Activated CD4-positive, alpha-beta T cell treated with anti-CD3 and anti-CD28 coated beads, Interleukin-2, amount 10 ng/mL, durations not matched to agents 24 days and 14 days (primary cell): ENCODE measurements around the gene ZNF534. TPM values are rescaled to one million over a fixed set of nuclear protein-coding genes. Genes with fewer than 3 reads are reported as not detected.
"Not testable (repeated sequence)": the region's sequence is repeated elsewhere in the genome, so short reads cannot be mapped to it uniquely, and the experiment has no call there.

Source experiments
- DNase-seq: peaks from one replicate; pipeline ENCODE4 v3.0.0; 2022
- H3K27ac Mint-ChIP-seq: one replicate; pipeline ENCODE4 v1.8.0; 2022; ENCODE audit warnings: mild to moderate bottlenecking, mixed read lengths
- H3K27me3 Mint-ChIP-seq: one replicate; pipeline ENCODE4 v1.8.0; 2022; ENCODE audit warnings: mixed read lengths
- H3K36me3 Mint-ChIP-seq: one replicate; pipeline ENCODE4 v1.8.0; 2022; ENCODE audit warnings: low read depth, mild to moderate bottlenecking, mixed read lengths
- H3K4me1 Mint-ChIP-seq: one replicate; pipeline ENCODE4 v1.8.0; 2021; ENCODE audit warnings: mixed read lengths
- H3K4me3 Mint-ChIP-seq: one replicate; pipeline ENCODE4 v1.8.0; 2022; ENCODE audit warnings: mild to moderate bottlenecking, moderate library complexity, mixed read lengths
- H3K9me3 Mint-ChIP-seq: one replicate; pipeline ENCODE4 v1.8.0; 2021; ENCODE audit warnings: mixed read lengths
- intact Hi-C: fragments of 100-400 bp; cut with micrococcal nuclease; formaldehyde crosslinking; loops from one replicate; pipeline ENCODE4 v1.15.1; 2023
- total RNA-seq: library from RNA; stranded (reverse); gene quantifications from 2 replicates; pipeline ENCODE4 v1.2.3, GENCODE V29; 2022

The ZNF534 gene
- total RNA-seq, 1 donor from 2014 or later: not detected

DNA sequence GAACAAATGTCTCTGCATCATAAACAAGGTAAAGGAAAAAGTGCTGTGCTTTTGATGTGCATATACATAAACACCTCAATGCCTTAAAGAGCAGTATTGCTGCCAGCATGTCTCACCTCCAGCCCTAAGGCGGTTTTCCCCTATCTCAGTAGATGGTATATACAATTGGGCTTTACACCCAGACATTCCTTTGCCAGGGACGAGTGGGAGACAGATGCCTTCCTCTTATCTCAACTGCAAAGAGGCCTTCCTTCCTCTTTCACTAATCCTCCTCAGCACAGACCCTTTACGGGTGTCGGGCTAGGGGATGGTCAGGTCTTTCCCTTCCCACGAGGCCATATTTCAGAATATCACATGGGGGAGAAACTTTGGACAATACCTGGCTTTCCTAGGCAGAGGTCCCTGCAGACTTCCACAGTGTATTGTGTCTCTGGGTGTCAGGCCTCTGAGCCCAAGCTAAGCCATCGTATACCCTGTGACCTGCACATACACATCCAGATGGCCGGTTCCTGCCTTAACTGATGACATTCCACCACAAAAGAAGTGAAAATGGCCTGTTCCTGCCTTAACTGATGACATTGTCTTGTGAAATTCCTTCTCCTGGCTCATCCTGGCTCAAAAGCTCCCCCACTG is 55.3 kb downstream of the ZNF534 start:
- H3K4me1 Mint-ChIP-seq, intact Hi-C loops, DNase-seq, H3K4me3 Mint-ChIP-seq, H3K36me3 Mint-ChIP-seq, H3K27ac Mint-ChIP-seq, H3K27me3 Mint-ChIP-seq: not testable (repeated sequence)
- H3K9me3 Mint-ChIP-seq: peaks cover 15% of the 10 kb centered on the region

GRCh38 chr19:52485064-52485463 is 56.1 kb downstream of the ZNF534 start:
- H3K36me3 Mint-ChIP-seq, intact Hi-C loops, H3K27ac Mint-ChIP-seq, H3K4me1 Mint-ChIP-seq, DNase-seq, H3K4me3 Mint-ChIP-seq, H3K27me3 Mint-ChIP-seq: not testable (repeated sequence)
- H3K9me3 Mint-ChIP-seq: peaks cover 15% of the 10 kb centered on the region

DNA sequence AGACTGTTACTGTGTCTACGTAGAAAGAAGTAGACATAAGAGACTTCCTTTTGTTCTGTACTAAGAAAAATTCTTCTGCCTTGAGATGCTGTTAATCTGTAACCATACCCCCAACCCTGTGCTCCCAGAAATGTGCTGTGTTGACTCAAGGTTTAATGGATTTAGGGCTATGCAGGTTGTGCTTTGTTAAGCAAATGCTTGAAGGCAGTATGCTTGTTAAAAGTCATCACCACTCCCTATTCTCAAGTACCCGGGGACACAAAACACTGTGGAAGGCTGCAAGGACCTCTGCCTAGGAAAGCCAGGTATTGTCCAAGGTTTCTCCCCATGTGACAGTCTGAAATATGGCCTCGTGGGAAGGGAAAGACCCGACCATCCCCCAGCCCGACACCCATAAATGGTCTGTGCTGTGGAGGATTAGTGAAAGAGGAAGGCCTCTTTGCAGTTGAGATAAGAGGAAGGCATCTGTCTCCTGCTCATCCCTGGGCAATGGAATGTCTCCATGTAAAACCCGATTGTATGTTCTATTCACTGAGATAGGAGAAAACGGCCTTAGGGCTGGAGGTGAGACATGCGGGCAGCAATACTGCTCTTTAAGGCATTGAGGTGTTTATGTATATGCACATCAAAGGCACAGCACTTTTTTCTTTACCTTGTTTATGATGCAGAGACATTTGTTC is 56.8 kb downstream of the ZNF534 start:
- H3K4me3 Mint-ChIP-seq, H3K36me3 Mint-ChIP-seq, DNase-seq, H3K4me1 Mint-ChIP-seq, H3K27ac Mint-ChIP-seq, intact Hi-C loops, H3K27me3 Mint-ChIP-seq: not testable (repeated sequence)
- peaks cover 15% of the 10 kb centered on the region for H3K9me3 Mint-ChIP-seq

GRCh38 chr19:52492201-52492993 is 63.4 kb downstream of the ZNF534 start:
- Mint-ChIP-seq H3K27me3 (no peaks in the 10 kb centered on the region), H3K36me3 (peaks cover 2% of the 10 kb centered on the region), H3K4me1 (no peaks in the 10 kb centered on the region), H3K27ac (no peak overlapping the region), H3K9me3 (peaks cover 13% of the 10 kb centered on the region), H3K4me3 (no peak overlapping the region)
- no peak for DNase-seq
- intact Hi-C loops: no loop called here

- H3K4me1 Mint-ChIP-seq: no peaks in the 10 kb centered on the region
- intact Hi-C loops: no loop called here
- H3K4me3 Mint-ChIP-seq: no peak overlapping the region
Observed at GRCh38 chr19:52492994-52493470, 64.1 kb downstream of the ZNF534 start.

DNA sequence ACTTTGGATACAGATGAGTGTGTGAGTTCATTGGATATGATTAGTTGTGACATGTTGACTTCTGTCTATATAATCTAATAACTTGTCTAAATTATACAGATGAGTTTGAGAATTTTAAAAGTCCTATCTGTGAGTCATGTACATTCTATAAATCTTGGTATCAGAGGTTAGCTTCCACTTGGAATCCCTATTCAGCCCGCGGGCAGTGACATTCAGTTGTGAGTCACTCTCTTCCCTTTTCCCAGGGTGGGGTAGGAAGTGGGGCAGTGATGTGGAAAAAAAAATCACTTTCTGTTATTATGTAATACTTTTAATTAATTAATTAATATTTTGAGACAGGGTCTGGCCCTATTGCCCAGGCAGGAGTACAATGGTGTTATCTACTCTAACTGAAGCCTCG is 65.6 kb downstream of the ZNF534 start:
- no peak overlapping the region for H3K4me3 Mint-ChIP-seq
- DNase-seq: no peak
- H3K27ac Mint-ChIP-seq: no peak overlapping the region
- peaks cover 2% of the 10 kb centered on the region for H3K36me3 Mint-ChIP-seq
- intact Hi-C loops: no loop called here
- H3K4me1 Mint-ChIP-seq: no peaks in the 10 kb centered on the region
- H3K27me3 Mint-ChIP-seq: no peaks in the 10 kb centered on the region
- peaks cover 13% of the 10 kb centered on the region for H3K9me3 Mint-ChIP-seq

More at GRCh38 chr19:52492994-52493470, 64.1 kb downstream of the ZNF534 start:
- DNase-seq: no peak
- Mint-ChIP-seq H3K9me3 (peaks cover 13% of the 10 kb centered on the region), H3K36me3 (peaks cover 2% of the 10 kb centered on the region), H3K27me3 (no peaks in the 10 kb centered on the region), H3K27ac (no peak overlapping the region)

DNA sequence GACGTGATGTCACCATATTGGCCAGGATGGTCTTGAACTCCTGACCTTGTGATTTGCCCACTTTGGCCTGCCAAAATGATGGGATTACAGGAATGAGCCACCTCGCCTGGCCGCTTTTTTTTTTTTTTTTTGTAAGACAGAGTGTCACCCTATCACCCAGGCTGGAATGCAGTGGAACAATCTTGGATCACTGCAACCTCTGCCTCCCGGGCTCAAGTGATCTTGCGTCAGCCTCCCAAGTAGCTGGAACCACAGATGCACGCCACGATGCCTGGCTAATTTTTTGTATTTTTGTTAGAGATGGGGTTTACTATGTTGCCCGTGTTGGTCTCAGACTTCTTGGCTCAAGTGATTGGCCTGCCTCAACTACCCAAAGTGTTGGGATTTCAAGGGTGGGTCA is 69.6 kb downstream of the ZNF534 start:
- peaks cover 19% of the 10 kb centered on the region for H3K9me3 Mint-ChIP-seq
- no peak overlapping the region for H3K4me3 Mint-ChIP-seq
- H3K4me1 Mint-ChIP-seq: no peaks in the 10 kb centered on the region
- no peak overlapping the region for H3K27ac Mint-ChIP-seq
- intact Hi-C loops: no loop called here
- DNase-seq: no peak
- H3K27me3 Mint-ChIP-seq: no peaks in the 10 kb centered on the region
- peaks cover 2% of the 10 kb centered on the region for H3K36me3 Mint-ChIP-seq

- H3K27me3 Mint-ChIP-seq, DNase-seq, H3K4me3 Mint-ChIP-seq, intact Hi-C loops, H3K27ac Mint-ChIP-seq, H3K36me3 Mint-ChIP-seq, H3K4me1 Mint-ChIP-seq: not testable (repeated sequence)
- H3K9me3 Mint-ChIP-seq: peaks cover 16% of the 10 kb centered on the region
Observed at GRCh38 chr19:52500474-52500873, 71.5 kb downstream of the ZNF534 start.

DNA sequence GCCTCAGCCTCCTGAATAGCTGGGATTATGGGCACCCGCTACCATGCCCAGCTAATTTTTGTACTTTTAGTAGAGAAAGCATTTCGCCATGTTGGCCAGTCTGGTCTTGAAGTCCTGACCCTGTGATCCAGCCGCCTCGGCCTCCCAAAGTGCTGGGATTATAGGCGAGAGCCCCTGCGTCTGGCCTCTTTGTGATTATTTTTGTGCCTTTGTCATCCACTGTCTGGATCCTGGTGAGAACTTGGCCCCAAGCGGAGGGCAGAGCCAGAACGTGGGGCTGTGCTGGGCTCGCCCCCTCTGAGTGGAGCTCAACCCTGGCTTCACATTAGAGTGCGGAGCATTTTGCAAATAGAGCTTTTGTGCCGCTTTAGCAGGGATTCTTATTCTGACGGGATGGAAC is 72.0 kb downstream of the ZNF534 start:
- H3K27me3 Mint-ChIP-seq, H3K4me1 Mint-ChIP-seq, intact Hi-C loops, DNase-seq, H3K27ac Mint-ChIP-seq, H3K36me3 Mint-ChIP-seq, H3K4me3 Mint-ChIP-seq: not testable (repeated sequence)
- peaks cover 16% of the 10 kb centered on the region for H3K9me3 Mint-ChIP-seq

Other genes starting within 250 kb of the ZNF534 start
- 226 and 237 TPM in 2 replicates for gene PPP2R1A, start 239.1 kb upstream of the ZNF534 start, total RNA-seq
- gene ZNF766, start 159.6 kb upstream of the ZNF534 start, total RNA-seq: 18.2 and 19.9 TPM in 2 replicates
- gene ZNF480, start 132.0 kb upstream of the ZNF534 start, total RNA-seq: 4.2 and 5.0 TPM in 2 replicates
- 0.12 and 0.85 TPM in 2 replicates for gene ZNF610, start 92.9 kb upstream of the ZNF534 start, total RNA-seq
- 6.3 and 9.0 TPM in 2 replicates for gene ZNF880, start 59.2 kb upstream of the ZNF534 start, total RNA-seq
- gene ZNF528, start 31.3 kb upstream of the ZNF534 start, total RNA-seq: 5.7 and 7.9 TPM in 2 replicates
- 0.12 TPM in 1 of 2 replicates, not detected in the other for gene ZNF578, start 24.4 kb downstream of the ZNF534 start, total RNA-seq
- 21.2 and 21.6 TPM in 2 replicates for gene ZNF808, start 98.5 kb downstream of the ZNF534 start, total RNA-seq
- gene ZNF701, start 141.1 kb downstream of the ZNF534 start, total RNA-seq: 19.3 and 21.0 TPM in 2 replicates
- 22.1 and 26.3 TPM in 2 replicates for gene ZNF83, start 209.2 kb downstream of the ZNF534 start, total RNA-seq